GM06990 (cell line): ENCODE results near the gene INS.

Experiments used
- DNase-seq: peaks from one replicate; pipeline ENCODE4 v3.0.0-alpha.2; 2011; ENCODE audit not compliant: insufficient read length; ENCODE audit errors: extremely low read depth
- H3K27me3 ChIP-seq: replicated peaks from 2 replicates; pipeline ENCODE4 v1.6.0; 2011; ENCODE audit warnings: low read length; ENCODE audit not compliant: control insufficient read depth, insufficient read depth
- H3K36me3 ChIP-seq: 2 replicates; pipeline ENCODE4 v1.5.1; 2011; ENCODE audit warnings: low read length; ENCODE audit not compliant: control insufficient read depth, insufficient read depth
- H3K4me3 ChIP-seq: replicated peaks from 2 replicates; pipeline ENCODE4 v1.5.1; 2011; ENCODE audit warnings: low read depth, mild to moderate bottlenecking, control low read depth, low read length
- CTCF ChIP-seq: IDR thresholded peaks from 2 replicates; pipeline ENCODE4 v1.5.1; 2011; ENCODE audit warnings: low read length, control low read depth, mild to moderate bottlenecking, inconsistent platforms; ENCODE audit not compliant: insufficient read depth, poor library complexity, severe bottlenecking

Gene INS

GRCh38 chr11:2207773-2208621 lies 47.0 kb upstream of the INS start:
- Histone ChIP-seq H3K36me3 (no peaks in the 10 kb centered on the region), H3K4me3 (no peak overlapping the region), H3K27me3 (no peaks in the 10 kb centered on the region; the same call in 1 of the 2 replicates)
- no peak for DNase-seq
- no peak for TF ChIP-seq CTCF

- H3K27me3 ChIP-seq = no peaks in the 10 kb centered on the region; the same call in 1 of the 2 replicates
- no peak for DNase-seq
- TF ChIP-seq CTCF = no peak
- H3K4me3 ChIP-seq = no peak overlapping the region
- no peaks in the 10 kb centered on the region for H3K36me3 ChIP-seq
Measured at GRCh38 chr11:2207212-2207611, 46.2 kb upstream of the INS start.

GRCh38 chr11:2205981-2206690 lies 45.1 kb upstream of the INS start:
- no peaks in the 10 kb centered on the region; the same call in 1 of the 2 replicates for H3K27me3 ChIP-seq
- no peak for TF ChIP-seq CTCF
- H3K36me3 ChIP-seq = no peaks in the 10 kb centered on the region
- no peak for DNase-seq
- H3K4me3 ChIP-seq = no peak overlapping the region

GRCh38 chr11:2205214-2205720 lies 44.3 kb upstream of the INS start:
- Histone ChIP-seq H3K4me3 (no peak overlapping the region), H3K36me3 (no peaks in the 10 kb centered on the region), H3K27me3 (no peaks in the 10 kb centered on the region; the same call in 1 of the 2 replicates)
- no peak for DNase-seq
- no peak for TF ChIP-seq CTCF

GRCh38 chr11:2204361-2205213 lies 43.6 kb upstream of the INS start:
- no peak for TF ChIP-seq CTCF
- DNase-seq = no peak
- H3K27me3 ChIP-seq = no peaks in the 10 kb centered on the region; the same call in 1 of the 2 replicates
- no peaks in the 10 kb centered on the region for H3K36me3 ChIP-seq
- no peak overlapping the region for H3K4me3 ChIP-seq
